ENCODE results near the gene RPP21.
"Not testable (repeated sequence)": the region's sequence is repeated elsewhere in the genome, so short reads cannot be mapped to it uniquely, and the experiment has no call there.

The RPP21 gene

DNA sequence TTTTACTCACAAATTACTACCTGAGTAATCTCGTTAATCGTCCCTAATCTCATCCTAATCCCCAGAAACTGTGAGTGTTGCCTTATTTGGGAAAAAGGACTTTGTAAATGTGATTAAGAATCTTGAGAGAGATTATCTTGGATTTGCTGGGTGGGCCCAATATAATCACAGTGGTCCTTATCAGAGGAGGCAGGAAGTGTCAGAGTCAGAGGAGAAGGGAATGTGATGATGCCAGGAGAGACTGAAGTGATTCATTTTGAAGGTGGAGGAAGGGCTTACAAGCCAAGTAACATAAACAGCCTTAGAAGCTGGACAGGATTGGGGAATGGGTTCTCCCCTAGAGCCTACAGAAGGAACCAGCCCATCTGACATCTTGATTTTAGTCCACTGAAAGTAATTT, 16.7 kb downstream of the RPP21 start:
- no peak for DNase-seq
- intact Hi-C loops (cut with DNase I): no loop called here

DNA sequence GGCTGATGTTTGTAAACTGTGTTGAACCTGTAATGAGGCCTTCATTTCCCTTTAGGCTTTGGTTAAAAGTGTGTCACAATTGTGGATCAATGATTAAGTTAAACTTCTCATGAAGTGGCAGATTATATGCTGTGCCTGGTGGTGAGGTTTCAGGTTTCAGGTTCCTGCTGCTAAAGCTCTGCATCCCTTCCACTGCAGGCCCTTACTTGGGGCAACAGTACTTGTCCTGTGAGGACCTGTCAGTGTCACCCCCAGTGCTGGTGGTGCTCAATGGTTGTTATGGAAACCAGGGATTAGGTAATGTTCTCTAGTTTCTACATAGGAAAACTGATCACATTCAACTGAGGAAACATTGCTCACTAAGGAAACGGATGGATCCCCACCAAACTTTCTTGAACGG, 18.5 kb downstream of the RPP21 start:
- no peak for DNase-seq
- intact Hi-C loops (cut with DNase I): no loop called here

DNA sequence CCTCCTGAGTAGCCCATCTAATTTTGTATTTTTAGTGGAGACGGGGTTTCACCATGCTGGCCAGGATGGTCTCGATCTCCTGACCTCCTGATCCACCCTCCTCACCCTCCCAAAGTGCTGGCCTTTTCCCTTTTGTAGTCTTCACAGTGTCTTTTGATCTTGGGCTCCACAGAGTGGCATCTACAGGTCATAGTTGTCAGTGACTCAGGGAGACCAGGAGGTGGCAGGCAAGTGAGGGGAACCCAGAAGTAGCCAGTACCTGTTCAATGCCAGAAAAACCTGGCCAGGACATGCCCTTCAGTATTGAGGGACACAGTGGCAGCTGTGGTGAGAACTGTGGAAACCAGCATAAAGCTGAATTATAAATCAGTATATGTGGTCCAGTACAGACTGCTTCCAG, 19.6 kb downstream of the RPP21 start:
- intact Hi-C loops (cut with DNase I): no loop called here
- no peak for DNase-seq

DNA sequence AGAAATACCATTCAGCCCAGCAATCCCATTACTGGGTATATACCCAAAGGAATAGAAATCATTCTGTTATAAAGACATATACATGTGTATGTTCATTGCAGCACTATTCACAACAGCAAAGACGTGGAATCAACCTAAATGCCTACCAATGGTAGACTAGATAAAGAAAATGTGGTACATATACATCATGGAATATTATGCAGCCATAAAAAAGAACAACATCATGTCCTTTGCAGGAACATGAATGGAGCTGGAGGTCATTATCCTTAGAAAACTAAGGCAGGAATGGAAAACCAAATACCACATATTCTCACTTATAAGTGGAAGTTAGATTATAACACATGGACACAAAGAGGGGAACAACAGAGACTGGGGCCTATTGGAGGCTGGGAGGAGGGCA, 24.3 kb downstream of the RPP21 start:
- DNase-seq; intact Hi-C loops (cut with DNase I): not testable (repeated sequence)

DNA sequence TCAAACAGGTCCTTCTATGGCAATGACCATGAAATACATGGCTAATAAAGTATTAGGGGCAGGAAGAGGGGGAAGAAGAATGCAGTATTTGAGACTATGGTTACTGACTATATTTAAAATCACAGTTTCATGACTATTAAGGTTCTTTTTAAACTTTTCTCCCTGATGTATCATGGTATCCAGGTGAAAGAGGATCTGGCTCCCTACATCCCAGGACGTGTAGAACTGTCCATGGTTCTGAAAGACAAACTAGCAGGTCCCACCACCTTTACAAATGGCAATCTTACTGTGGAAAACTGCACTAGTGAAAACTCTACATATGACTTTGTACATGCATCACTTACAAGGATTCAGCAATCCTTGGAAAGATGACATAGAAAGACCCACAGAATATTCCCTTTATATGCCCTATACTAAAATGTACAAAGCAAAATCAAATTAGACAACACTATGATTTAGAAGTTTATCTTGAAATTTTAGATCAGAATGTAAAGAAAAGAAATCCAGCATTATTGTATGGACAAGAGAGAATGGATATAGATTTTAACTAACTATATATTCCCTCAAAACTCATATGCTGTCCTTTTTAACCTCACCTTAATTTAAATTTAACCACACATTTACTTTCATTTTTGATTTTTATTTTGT, 33.5 kb downstream of the RPP21 start:
- no peak for DNase-seq
- intact Hi-C loops (cut with DNase I): no loop called here

DNA sequence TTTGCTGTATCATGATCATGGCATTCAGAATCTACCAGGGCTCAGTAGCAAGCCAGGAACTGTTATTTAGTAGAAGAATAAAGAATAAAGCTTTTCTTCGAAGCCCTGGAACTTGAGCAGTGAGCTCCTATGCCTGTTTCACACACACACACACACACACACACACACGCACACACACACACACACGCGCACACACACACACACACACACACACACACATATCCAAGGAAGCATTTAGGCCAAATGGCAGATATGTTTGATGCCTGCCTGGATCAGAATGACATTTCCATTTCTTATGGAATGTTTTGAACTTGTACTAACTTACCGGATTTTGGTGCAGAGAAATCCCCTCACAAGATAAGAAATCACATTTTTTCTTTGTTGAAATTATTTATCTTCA, 35.5 kb downstream of the RPP21 start:
- no peak for DNase-seq
- intact Hi-C loops (cut with DNase I): no loop called here

DNA sequence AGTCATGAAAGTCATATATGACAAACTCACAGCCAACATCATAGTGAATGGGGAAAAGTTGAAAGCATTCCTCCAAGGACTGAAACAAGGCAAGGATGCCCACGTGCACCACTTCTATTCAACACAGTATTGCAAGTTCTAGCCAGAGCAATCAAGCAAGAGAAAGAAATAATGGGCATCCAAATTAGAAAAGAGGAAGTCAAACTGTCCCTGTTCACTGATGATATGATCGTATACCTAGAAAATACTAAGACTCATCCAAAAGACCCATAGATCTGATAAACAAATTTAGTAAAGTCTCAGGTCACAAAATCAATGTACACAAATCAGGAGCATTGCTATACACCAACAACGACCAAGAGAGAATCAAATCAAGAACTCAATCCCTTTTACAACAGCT, 41.2 kb downstream of the RPP21 start:
- no peak for DNase-seq
- intact Hi-C loops (cut with DNase I): no loop called here

DNA sequence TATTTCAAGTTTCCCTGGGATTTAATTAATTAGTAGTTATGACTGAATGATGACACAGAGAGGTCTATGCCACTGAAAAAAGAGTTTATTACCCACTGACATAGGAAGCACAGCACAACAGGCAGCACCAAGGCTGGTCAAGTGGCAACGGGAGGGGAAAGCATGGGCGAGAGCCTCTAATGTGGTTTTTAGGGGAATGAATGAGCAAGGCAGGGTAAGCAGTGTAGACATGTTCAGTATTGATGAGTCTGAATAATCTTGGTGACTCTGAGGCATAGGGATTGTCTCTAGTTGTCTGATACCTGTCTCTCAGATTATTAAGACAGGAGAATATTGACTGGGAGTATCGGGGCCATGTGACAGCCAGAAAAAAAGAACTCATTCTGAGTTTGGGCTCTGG, 46.3 kb downstream of the RPP21 start:
- no peak for DNase-seq
- intact Hi-C loops (cut with DNase I): no loop called here

DNA sequence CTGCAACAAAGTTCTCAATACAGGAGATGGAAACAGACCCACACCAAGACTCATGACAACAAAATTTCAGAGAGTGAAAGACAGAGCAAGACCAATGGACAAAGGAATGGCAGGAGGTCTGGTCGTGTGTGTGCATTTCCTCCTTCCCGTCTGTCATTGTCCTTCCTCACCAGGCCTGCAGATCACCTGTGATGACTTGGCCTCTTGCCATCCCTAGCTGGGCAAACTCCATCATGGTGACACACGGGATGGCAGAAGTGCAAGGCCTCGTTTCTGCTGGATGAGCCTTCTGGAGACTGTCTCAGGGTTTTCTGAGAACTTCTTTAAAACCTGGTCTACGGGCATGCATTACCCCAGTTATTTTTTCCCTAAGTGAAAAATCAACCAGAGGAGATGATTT, 49.2 kb downstream of the RPP21 start:
- intact Hi-C loops (cut with DNase I): no loop called here
- no peak for DNase-seq
